K562 (cell line): ENCODE results near the gene EEF2K. TPM values are rescaled to one million over a fixed set of nuclear protein-coding genes. Genes with fewer than 3 reads are reported as not detected.

Experiments
- ATAC-seq: fragments of 200-7000 bp; cut with Tn5 transposase; 3 replicates; pipeline ENCODE4 v1.9.1; 2020; ENCODE audit warnings: moderate library complexity
- BruUV-seq: library from RNA; stranded (reverse); fragments of 400-500 nt; replicated peaks from 2 replicates; lab custom pipeline; 2021; lab: Mats Ljungman, UMichigan
- CTCF ChIA-PET: fragments of 300-600 bp; formaldehyde crosslinking; extraction: SDS; loops from one replicate; lab custom pipeline; 2021; ENCODE audit warnings: low intra/inter-chr PET ratio; lab: Yijun Ruan, JAX
- POLR2A ChIA-PET: fragments of 300-600, 350-650 bp; sonication (Branson Sonifier 250); formaldehyde crosslinking; extraction: SDS; loops from one replicate; lab custom pipeline; 2021; ENCODE audit warnings: antibody characterized with exemption, inconsistent platforms; lab: Yijun Ruan, JAX
- DNase-seq, 4 experiments: peaks; one replicate each; pipeline versions ENCODE4 v3.0.0 to v3.0.0-alpha.2; 2011 to 2018; ENCODE audit warnings: low spot score in 3 of 4, mixed read lengths in 3 of 4; ENCODE audit errors: extremely low read depth in 1 of 4
- FAIRE-seq: peaks from 2 replicates; lab custom pipeline; 2011; peaks lifted over from hg19 to GRCh38; lab: Jason Lieb, UNC
- H2AFZ ChIP-seq: 2 replicates; pipeline ENCODE4 v1.6.0; 2011; ENCODE audit warnings: low read depth, low read length, control low read depth, inconsistent platforms
- H3K27ac ChIP-seq: fragments of 200-600 bp; 3 replicates; pipeline ENCODE4 v1.8.0; 2011; ENCODE audit warnings: low read depth, mild to moderate bottlenecking, control low read depth, inconsistent platforms, low read length, moderate library complexity, mixed read lengths; ENCODE audit errors: extremely low read depth
- H3K27me3 ChIP-seq, 2 experiments: fragments of 300-600 bp in 1 of 2; 2 replicates in 1 of 2; 3 replicates in 1 of 2; pipeline versions ENCODE4 v1.6.0 to v1.8.0; 2011; ENCODE audit warnings: inconsistent platforms in 2 of 2, low read length in 2 of 2, mild to moderate bottlenecking in 1 of 2, mixed read lengths in 1 of 2, moderate library complexity in 1 of 2; ENCODE audit not compliant: control insufficient read depth in 2 of 2, insufficient read depth in 2 of 2
- H3K36me3 ChIP-seq: fragments of 300-600 bp; 3 replicates; pipeline ENCODE4 v1.8.0; 2011; ENCODE audit warnings: mild to moderate bottlenecking, low read length, inconsistent platforms; ENCODE audit not compliant: control insufficient read depth, insufficient read depth
- H3K4me1 ChIP-seq, 2 experiments: fragments of 200-600 bp in 1 of 2; replicated peaks in 1 of 2; 2 replicates in 1 of 2; 3 replicates in 1 of 2; pipeline versions ENCODE4 v1.5.1 to v1.8.0; 2011; ENCODE audit warnings: inconsistent platforms in 2 of 2, low read length in 2 of 2, mild to moderate bottlenecking in 1 of 2, mixed read lengths in 1 of 2, moderate library complexity in 1 of 2; ENCODE audit not compliant: control insufficient read depth in 2 of 2, insufficient read depth in 2 of 2
- H3K4me2 ChIP-seq: 2 replicates; pipeline ENCODE4 v1.6.1; 2011; ENCODE audit warnings: low read length, control low read depth, inconsistent platforms, mixed read lengths; ENCODE audit not compliant: insufficient read depth
- H3K4me3 ChIP-seq: fragments of 200-600 bp; sonication (generic), shearing (Covaris generic); 2 replicates; pipeline ENCODE4 v1.5.1; 2016; ENCODE audit warnings: control low read depth, inconsistent platforms
- H3K79me2 ChIP-seq: fragments of 200-600 bp; 3 replicates; pipeline ENCODE4 v1.8.0; 2011; ENCODE audit warnings: low read length, inconsistent platforms; ENCODE audit not compliant: control insufficient read depth, insufficient read depth
- H3K9ac ChIP-seq, 2 experiments: 2 replicates each; pipeline versions ENCODE4 v1.6.0 to v1.6.1; 2011; ENCODE audit warnings: low read depth in 2 of 2, low read length in 2 of 2, control low read depth in 1 of 2, inconsistent platforms in 1 of 2, mild to moderate bottlenecking in 1 of 2, mixed read lengths in 1 of 2; ENCODE audit not compliant: insufficient read depth in 1 of 2
- H3K9me1 ChIP-seq: one replicate; pipeline ENCODE4 v1.6.0; 2011; ENCODE audit warnings: inconsistent platforms, mild to moderate bottlenecking, low read length, moderate library complexity; ENCODE audit not compliant: control insufficient read depth, insufficient read depth
- H3K9me3 ChIP-seq: replicated peaks from 2 replicates; pipeline ENCODE4 v1.5.1; 2011; ENCODE audit warnings: low read depth, low read length, inconsistent platforms; ENCODE audit not compliant: control insufficient read depth, insufficient read depth
- H4K20me1 ChIP-seq: replicated peaks from 2 replicates; pipeline ENCODE4 v1.6.1; 2011; ENCODE audit warnings: low read length, inconsistent platforms, mixed read lengths; ENCODE audit not compliant: control insufficient read depth, insufficient read depth
- ARID2 ChIP-seq: fragments of 450-650 bp; IDR thresholded peaks from 2 replicates; pipeline ENCODE4 v1.6.1; 2017; ENCODE audit warnings: antibody characterized with exemption, mild to moderate bottlenecking
- ASH1L ChIP-seq: fragments of 450-650 bp; IDR thresholded peaks from 2 replicates; pipeline ENCODE4 v1.6.1; 2018; ENCODE audit warnings: borderline replicate concordance, mild to moderate bottlenecking, low read depth; ENCODE audit not compliant: partially characterized antibody
- BACH1 ChIP-seq: fragments of 200-800 bp; sonication (Bioruptor generic); IDR thresholded peaks from 2 replicates; pipeline ENCODE4 v1.6.1; 2016; ENCODE audit warnings: missing genetic modification characterization, missing compliant biosample characterization
- CEBPG ChIP-seq, 3 experiments: fragments of 200-800 bp in 1 of 3; sonication (Bioruptor generic) in 1 of 3; sonication (generic) in 1 of 3; formaldehyde crosslinking in 1 of 3; IDR thresholded peaks in 2 of 3; conservative IDR thresholded peaks in 1 of 3; 2 replicates each; pipeline versions ENCODE4 v1.6.1 to v1.8.0; 2016 to 2022; ENCODE audit warnings: missing compliant biosample characterization in 2 of 3, missing genetic modification characterization in 2 of 3, mild to moderate bottlenecking in 1 of 3, missing genetic modification reagents in 1 of 3
- GATAD2A ChIP-seq: fragments of 450-650 bp; IDR thresholded peaks from 2 replicates; pipeline ENCODE4 v1.6.1; 2017
- GTF3C2 ChIP-seq: IDR thresholded peaks from 3 replicates; pipeline ENCODE4 v1.6.1; 2011; ENCODE audit warnings: borderline replicate concordance, mild to moderate bottlenecking, moderate library complexity; ENCODE audit not compliant: insufficient read length; ENCODE audit errors: extremely low read depth
- KDM1A ChIP-seq, 2 experiments: fragments of 450-650 bp; IDR thresholded peaks; 2 replicates each; pipeline ENCODE4 v1.6.1; 2016; ENCODE audit warnings: mild to moderate bottlenecking in 2 of 2
- L3MBTL2 ChIP-seq: fragments of 450-650 bp; IDR thresholded peaks from 2 replicates; pipeline ENCODE4 v1.6.1; 2016; ENCODE audit warnings: mild to moderate bottlenecking, moderate library complexity
- LARP7 ChIP-seq: fragments of 450-650 bp; IDR thresholded peaks from 2 replicates; pipeline ENCODE4 v1.6.1; 2016
- NFRKB ChIP-seq: fragments of 450-650 bp; IDR thresholded peaks from 2 replicates; pipeline ENCODE4 v1.6.1; 2016; ENCODE audit warnings: low read depth
- POLR2H ChIP-seq: IDR thresholded peaks from 2 replicates; pipeline ENCODE4 v1.6.1; 2016; ENCODE audit warnings: missing genetic modification characterization, low read depth, mild to moderate bottlenecking, control low read depth, missing compliant biosample characterization, moderate library complexity
- TAF15 ChIP-seq: fragments of 200-400 bp; formaldehyde crosslinking; IDR thresholded peaks from 2 replicates; pipeline ENCODE4 v1.6.1; 2017; ENCODE audit warnings: mild to moderate bottlenecking, low read depth, low read length, moderate library complexity
- ZKSCAN1 ChIP-seq: fragments of 150-350 bp; IDR thresholded peaks from 2 replicates; pipeline ENCODE4 v1.6.1; 2016; ENCODE audit warnings: low read depth, low read length
- WGBS: fragments of 100-300 bp; shearing (Covaris generic); methylation state at CpG from one replicate; pipeline ENCODE4 v1.1.6; 2016; ENCODE audit warnings: low coverage, mixed read lengths; ENCODE audit not compliant: insufficient coverage; ENCODE audit errors: missing lambda C conversion rate; 5-methylcytosine and 5-hydroxymethylcytosine counted together
- in situ Hi-C: fragments of 300-500 bp; cut with MboI; formaldehyde crosslinking; loops from 4 replicates; pipeline ENCODE4 v1.15.0; 2018; ENCODE audit warnings: inconsistent platforms, mixed read lengths
- intact Hi-C: fragments of 100-400 bp; cut with micrococcal nuclease; formaldehyde crosslinking; loops from 2 replicates; pipeline ENCODE4 v1.14.2; 2022
- polyA plus RNA-seq, 8 experiments: library from polyadenylated mRNA; depleted of rRNA in 4 of 8; stranded (reverse) in 5 of 8; unstranded in 3 of 8; fragments of >200 nt; fragmentation: Nextera tagmentation in 2 of 8; fragmentation: Illumina TruSeq in 1 of 8; extraction: Ambion mirVana in 2 of 8; extraction: Trizol in 1 of 8; gene quantifications; 2 replicates each; pipeline versions ENCODE4 v1.2.1 to v1.2.3, GENCODE V29; 2011 to 2014; ENCODE audit warnings: inconsistent platforms in 1 of 8, missing spikeins in 1 of 8
- total RNA-seq, 7 experiments: library from RNA; depleted of rRNA in 6 of 7; stranded (reverse); fragments of >200 nt in 6 of 7; fragmentation: Illumina TruSeq in 2 of 7; extraction: Trizol in 2 of 7; gene quantifications; 2 replicates each; pipeline versions ENCODE4 v1.2.1 to v1.2.3, GENCODE V29; 2011 to 2021; ENCODE audit warnings: low replicate concordance in 1 of 7
- TF ChIP-seq, protein P1 (sequence below): fragments of 200-800 bp; sonication (Bioruptor generic); IDR thresholded peaks from 2 replicates; pipeline ENCODE4 v1.6.1; 2017; ENCODE audit warnings: missing genetic modification characterization, missing compliant biosample characterization

The EEF2K gene
- total and polyA plus RNA-seq, 9 of the 15 experiments (the other 6 are each of a cell fraction or from before 2014, with no cell fraction given): 3.0 to 35.2 (median 12.2) TPM

- H3K27me3 ChIP-seq: peaks cover 16 to 51% of the 10 kb centered on the region in 2 experiments; a peak in 4 of 5 replicates
- no peaks in the 10 kb centered on the region for H4K20me1 ChIP-seq
- no peak overlapping the region for H3K4me3 ChIP-seq
- H3K9ac ChIP-seq: no peak overlapping the region
- intact Hi-C loops: no loop called here
- no peaks in the 10 kb centered on the region for H3K9me1 ChIP-seq
- FAIRE-seq (no peak), DNase-seq (no peak), ATAC-seq (no peak)
- TF ChIP-seq POLR2H (tag): no peak
- no peak for TF ChIP-seq KDM1A (IDR thresholded peaks at IDR 0.05)
- TF ChIP-seq, protein P1, sequence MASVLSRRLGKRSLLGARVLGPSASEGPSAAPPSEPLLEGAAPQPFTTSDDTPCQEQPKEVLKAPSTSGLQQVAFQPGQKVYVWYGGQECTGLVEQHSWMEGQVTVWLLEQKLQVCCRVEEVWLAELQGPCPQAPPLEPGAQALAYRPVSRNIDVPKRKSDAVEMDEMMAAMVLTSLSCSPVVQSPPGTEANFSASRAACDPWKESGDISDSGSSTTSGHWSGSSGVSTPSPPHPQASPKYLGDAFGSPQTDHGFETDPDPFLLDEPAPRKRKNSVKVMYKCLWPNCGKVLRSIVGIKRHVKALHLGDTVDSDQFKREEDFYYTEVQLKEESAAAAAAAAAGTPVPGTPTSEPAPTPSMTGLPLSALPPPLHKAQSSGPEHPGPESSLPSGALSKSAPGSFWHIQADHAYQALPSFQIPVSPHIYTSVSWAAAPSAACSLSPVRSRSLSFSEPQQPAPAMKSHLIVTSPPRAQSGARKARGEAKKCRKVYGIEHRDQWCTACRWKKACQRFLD (CRISPR knock-in tag): no peak
- TF ChIP-seq GATAD2A: no peak
- TF ChIP-seq ASH1L: no peak
- no peak for TF ChIP-seq CEBPG (CRISPR knock-in tag; IDR thresholded peaks at IDR 0.05)
- no peak for TF ChIP-seq CEBPG (tag; conservative IDR thresholded peaks at IDR 0.05 in 1 of 2, IDR thresholded peaks at IDR 0.05 in 1 of 2)
- no peak for TF ChIP-seq L3MBTL2
- no peak for TF ChIP-seq ARID2
- no peak for TF ChIP-seq GTF3C2
- TF ChIP-seq LARP7: no peak
- TF ChIP-seq BACH1 (tag): no peak
- TF ChIP-seq ZKSCAN1: no peak
- TF ChIP-seq NFRKB: no peak
- TF ChIP-seq TAF15: no peak
- peaks cover 0 to 8% of the 10 kb centered on the region in 2 experiments; a peak in 2 of 5 replicates for H3K4me1 ChIP-seq
- ChIA-PET CTCF (no interaction called here), POLR2A (no interaction called here)
- H3K4me2 ChIP-seq: no peak overlapping the region
- no TSS peak for BruUV-seq
- no peaks in the 10 kb centered on the region for H3K9me3 ChIP-seq
- no peak overlapping the region for H2AFZ ChIP-seq
- 2% methylated on average over 5 of the region's 6 CpGs for WGBS
- H3K27ac ChIP-seq: no peak overlapping the region
- no peaks in the 10 kb centered on the region for H3K36me3 ChIP-seq
- no peaks in the 10 kb centered on the region for H3K79me2 ChIP-seq
- in situ Hi-C loops: no loop called here
Observed at GRCh38 chr16:22163806-22164205, 42.3 kb upstream of the EEF2K start.
